ENCODE measurements around the gene SLC13A2.

GRCh38 chr17:28509789-28510188, 36.3 kb downstream of the SLC13A2 start:
- no peak for TF ChIP-seq REST (IDR thresholded peaks at IDR 0.05; ENCODE audit: insufficient read depth in 1 of 2, low read depth in 2 of 2, low read length in 1 of 2)
- no peak for TF ChIP-seq CTCF (IDR thresholded peaks at IDR 0.05)
- no peak for TF ChIP-seq POLR2AphosphoS5 (IDR thresholded peaks at IDR 0.05; ENCODE audit: low read depth, low read length)
- TF ChIP-seq TCF7L2 (IDR thresholded peaks at IDR 0.05; ENCODE audit: low read depth, low read length) = no peak
